Trophoblast cell (in vitro differentiated cells and primary cell): ENCODE measurements around the gene FGF3.

Experiments
- DNase-seq, 2 donors: peaks; one replicate each; pipeline ENCODE4 v3.0.0-alpha.2; 2016
- H2AFZ ChIP-seq: 2 replicates; pipeline ENCODE4 v1.6.1; 2013; ENCODE audit warnings: low read length, moderate library complexity, mild to moderate bottlenecking; ENCODE audit not compliant: insufficient read depth, poor library complexity
- H2AK5ac ChIP-seq: 2 replicates; pipeline ENCODE4 v1.6.1; 2013; ENCODE audit warnings: mild to moderate bottlenecking, low read length
- H2BK120ac ChIP-seq: 2 replicates; pipeline ENCODE4 v1.6.1; 2013; ENCODE audit warnings: low read length, mild to moderate bottlenecking, moderate library complexity; ENCODE audit not compliant: insufficient read depth, poor library complexity
- H2BK12ac ChIP-seq: 2 replicates; pipeline ENCODE4 v1.6.1; 2013; ENCODE audit warnings: mild to moderate bottlenecking, low read length, moderate library complexity
- H2BK5ac ChIP-seq: 2 replicates; pipeline ENCODE4 v1.6.1; 2013; ENCODE audit warnings: low read length, low read depth, moderate library complexity, mild to moderate bottlenecking; ENCODE audit not compliant: poor library complexity
- H3K14ac ChIP-seq: 2 replicates; pipeline ENCODE4 v1.6.1; 2013; ENCODE audit warnings: mild to moderate bottlenecking, low read length
- H3K18ac ChIP-seq: 2 replicates; pipeline ENCODE4 v1.6.1; 2013; ENCODE audit warnings: mild to moderate bottlenecking, low read length
- H3K23ac ChIP-seq: 2 replicates; pipeline ENCODE4 v1.6.1; 2013; ENCODE audit warnings: low read length
- H3K27ac ChIP-seq: 2 replicates; pipeline ENCODE4 v1.5.1; 2013; ENCODE audit warnings: low read depth, mild to moderate bottlenecking, inconsistent platforms, low read length, moderate library complexity
- H3K27me3 ChIP-seq: 2 replicates; pipeline ENCODE4 v1.6.1; 2013; ENCODE audit warnings: inconsistent platforms, mild to moderate bottlenecking, low read length, moderate library complexity; ENCODE audit not compliant: insufficient read depth
- H3K36me3 ChIP-seq, 2 experiments: 1 replicate in 1 of 2; 2 replicates in 1 of 2; pipeline ENCODE4 v1.6.1; 2013; ENCODE audit warnings: low read length in 2 of 2, mild to moderate bottlenecking in 2 of 2, moderate library complexity in 1 of 2; ENCODE audit not compliant: insufficient read depth in 2 of 2, control insufficient read depth in 1 of 2
- H3K4ac ChIP-seq: 2 replicates; pipeline ENCODE4 v1.6.1; 2013; ENCODE audit warnings: low read depth, mild to moderate bottlenecking, low read length, moderate library complexity
- H3K4me1 ChIP-seq, 2 experiments: 1 replicate in 1 of 2; 2 replicates in 1 of 2; pipeline ENCODE4 v1.6.1; 2013; ENCODE audit warnings: low read length in 2 of 2, mild to moderate bottlenecking in 2 of 2, moderate library complexity in 1 of 2; ENCODE audit not compliant: insufficient read depth in 2 of 2, control insufficient read depth in 1 of 2
- H3K4me2 ChIP-seq: 2 replicates; pipeline ENCODE4 v1.6.1; 2013; ENCODE audit warnings: inconsistent platforms, mild to moderate bottlenecking, low read length, moderate library complexity
- H3K4me3 ChIP-seq: 2 replicates; pipeline ENCODE4 v1.5.1; 2013; ENCODE audit warnings: mild to moderate bottlenecking, low read depth, low read length, inconsistent platforms
- H3K79me1 ChIP-seq: one replicate; pipeline ENCODE4 v1.6.1; 2013; ENCODE audit warnings: low read length
- H3K79me2 ChIP-seq: 2 replicates; pipeline ENCODE4 v1.6.1; 2013; ENCODE audit warnings: low read length, mild to moderate bottlenecking; ENCODE audit not compliant: control insufficient read depth, insufficient read depth, poor library complexity
- H3K9ac ChIP-seq: 2 replicates; pipeline ENCODE4 v1.6.1; 2013; ENCODE audit warnings: mild to moderate bottlenecking, low read length
- H3K9me3 ChIP-seq: 2 replicates; pipeline ENCODE4 v1.6.1; 2013; ENCODE audit warnings: low read depth, mild to moderate bottlenecking, control low read depth, inconsistent platforms, low read length; ENCODE audit not compliant: insufficient read depth
- H4K12ac ChIP-seq: 2 replicates; pipeline ENCODE4 v1.6.1; 2013; ENCODE audit warnings: low read depth, mild to moderate bottlenecking, low read length, moderate library complexity
- H4K8ac ChIP-seq: 2 replicates; pipeline ENCODE4 v1.6.1; 2013; ENCODE audit warnings: low read depth, mild to moderate bottlenecking, low read length, moderate library complexity
- H4K91ac ChIP-seq: one replicate; pipeline ENCODE4 v1.6.1; 2013; ENCODE audit warnings: low read depth, mild to moderate bottlenecking, low read length, moderate library complexity
- WGBS: extraction: QIAGEN DNeasy Blood & Tissue Kit; methylation state at CpG from one replicate; pipeline ENCODE4 v1.1.7; 2013; ENCODE audit warnings: missing lambda C conversion rate; ENCODE audit not compliant: insufficient read length, insufficient coverage; ENCODE audit errors: extremely low coverage; 5-methylcytosine and 5-hydroxymethylcytosine counted together

Gene FGF3

DNA sequence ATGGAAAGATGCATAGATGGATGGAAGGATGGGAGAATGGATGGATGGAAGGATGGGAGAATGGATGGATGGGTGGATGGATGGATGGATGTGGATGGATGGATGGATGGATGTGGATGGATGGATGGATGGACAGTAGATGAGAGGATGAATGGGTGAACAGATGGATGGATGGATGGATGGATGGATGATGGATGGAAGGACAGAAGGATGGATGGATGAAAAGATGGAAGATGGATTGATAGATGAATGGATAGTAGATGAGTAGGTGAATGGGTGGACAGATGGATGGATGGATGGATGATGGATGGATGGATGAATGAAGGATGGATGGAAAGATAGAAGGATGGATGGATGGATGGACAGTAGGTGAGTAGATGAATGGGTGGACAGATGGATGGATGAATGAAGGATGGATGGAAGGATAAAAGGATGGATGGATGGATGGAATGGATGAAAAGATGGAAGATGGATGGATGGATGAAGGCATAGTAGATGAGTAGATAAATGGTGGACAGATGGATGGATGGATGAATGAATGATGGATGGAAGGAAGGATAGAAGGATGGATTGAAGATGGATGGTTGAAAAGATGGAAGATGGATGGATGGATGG, 15.5 kb downstream of the FGF3 start:
- no peak overlapping the region for H2BK12ac ChIP-seq

DNA sequence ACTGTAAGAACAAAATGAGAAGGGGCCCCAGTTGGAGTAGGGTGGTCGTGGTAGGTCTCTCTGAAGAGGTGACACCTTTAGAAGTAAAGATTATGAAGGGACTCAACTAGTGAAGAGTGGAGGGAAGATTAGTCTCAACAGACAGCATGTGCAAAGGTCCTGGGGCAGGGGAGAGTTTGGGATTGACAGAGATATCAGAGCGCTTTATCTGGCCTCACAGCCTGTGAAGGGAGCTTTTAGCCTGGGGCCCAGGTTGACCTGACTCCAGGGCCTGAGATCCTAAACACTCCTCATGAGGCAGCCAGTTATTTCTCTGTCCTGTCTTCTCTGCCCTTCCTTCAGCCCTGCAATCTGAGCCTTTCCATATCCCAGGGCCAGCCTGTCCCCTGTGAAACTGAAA, 16.2 kb downstream of the FGF3 start:
- Histone ChIP-seq H3K4ac (no peak overlapping the region), H3K36me3 (no peaks in the 10 kb centered on the region), H4K91ac (no peak overlapping the region), H3K18ac (no peak overlapping the region), H4K8ac (no peak overlapping the region), H3K9me3 (peaks cover 8% of the 10 kb centered on the region), H3K23ac (no peak overlapping the region), H3K4me3 (no peak overlapping the region), H2AK5ac (no peak overlapping the region), H2AFZ (no peak overlapping the region), H3K79me2 (no peaks in the 10 kb centered on the region), H3K14ac (no peak overlapping the region), H2BK5ac (no peak overlapping the region), H3K4me1 (no peaks in the 10 kb centered on the region), H3K79me1 (no peaks in the 10 kb centered on the region), H3K27me3 (no peaks in the 10 kb centered on the region), H2BK12ac (no peak overlapping the region), H3K27ac (no peak overlapping the region), H3K4me2 (no peak overlapping the region), H3K9ac (no peak overlapping the region), H2BK120ac (no peak overlapping the region), H4K12ac (no peak overlapping the region)
- no CpG with 5 or more reads among the region's 2 CpGs for WGBS
- DNase-seq, result no peak

More for the DNA sequence above, 15.5 kb downstream of the FGF3 start:
- Histone ChIP-seq H3K36me3 (no peaks in the 10 kb centered on the region), H4K12ac (no peak overlapping the region), H2BK5ac (no peak overlapping the region), H3K27me3 (no peaks in the 10 kb centered on the region), H2AK5ac (no peak overlapping the region), H3K4ac (no peak overlapping the region), H4K8ac (no peak overlapping the region), H2BK120ac (no peak overlapping the region), H3K18ac (no peak overlapping the region), H3K27ac (no peak overlapping the region), H4K91ac (no peak overlapping the region), H3K4me2 (no peak overlapping the region), H3K14ac (no peak overlapping the region), H3K4me3 (no peak overlapping the region), H3K23ac (no peak overlapping the region), H3K79me1 (no peaks in the 10 kb centered on the region), H2AFZ (no peak overlapping the region), H3K79me2 (no peaks in the 10 kb centered on the region), H3K4me1 (peaks cover under 1 to 3% of the 10 kb centered on the region in 2 experiments), H3K9ac (no peak overlapping the region), H3K9me3 (peaks cover 8% of the 10 kb centered on the region)
- no peak for DNase-seq

DNA sequence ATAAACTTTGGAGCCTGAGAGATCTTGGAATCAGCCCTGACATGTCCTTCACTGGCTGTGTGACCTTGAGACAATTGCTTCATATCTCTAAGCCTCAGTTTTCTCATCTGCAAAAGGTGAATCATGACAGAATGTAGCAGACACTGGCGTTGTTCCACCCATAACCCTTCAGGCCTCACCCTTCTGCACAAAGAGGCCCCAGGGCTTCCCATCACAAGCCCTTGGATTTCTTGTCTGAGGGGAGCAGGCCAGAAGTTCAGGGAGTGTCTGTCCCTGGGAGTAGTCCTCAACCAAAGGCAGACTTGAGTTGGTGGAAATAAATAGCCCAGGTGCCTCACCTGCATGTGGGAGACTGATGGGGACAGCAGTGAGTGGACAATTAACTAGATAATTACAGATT, 16.6 kb downstream of the FGF3 start:
- H3K23ac ChIP-seq, result no peak overlapping the region
- no peak overlapping the region for H2AK5ac ChIP-seq
- no peaks in the 10 kb centered on the region for H3K27me3 ChIP-seq
- H2BK12ac ChIP-seq, result no peak overlapping the region
- H3K14ac ChIP-seq, result no peak overlapping the region
- no peak overlapping the region for H4K12ac ChIP-seq
- no peak overlapping the region for H2AFZ ChIP-seq
- no CpG with 5 or more reads among the region's 1 CpG for WGBS
- H4K91ac ChIP-seq, result no peak overlapping the region
- H3K79me1 ChIP-seq, result no peaks in the 10 kb centered on the region
- no peak overlapping the region for H3K27ac ChIP-seq
- H3K4me1 ChIP-seq, result no peaks in the 10 kb centered on the region
- no peak for DNase-seq
- no peak overlapping the region for H3K9ac ChIP-seq
- no peak overlapping the region for H4K8ac ChIP-seq
- no peak overlapping the region for H3K4ac ChIP-seq
- H3K9me3 ChIP-seq, result peaks cover 6% of the 10 kb centered on the region
- H3K18ac ChIP-seq, result no peak overlapping the region
- no peak overlapping the region for H2BK120ac ChIP-seq
- H3K79me2 ChIP-seq, result no peaks in the 10 kb centered on the region
- no peak overlapping the region for H3K4me3 ChIP-seq
- no peak overlapping the region for H3K4me2 ChIP-seq
- H3K36me3 ChIP-seq, result no peaks in the 10 kb centered on the region
- no peak overlapping the region for H2BK5ac ChIP-seq

DNA sequence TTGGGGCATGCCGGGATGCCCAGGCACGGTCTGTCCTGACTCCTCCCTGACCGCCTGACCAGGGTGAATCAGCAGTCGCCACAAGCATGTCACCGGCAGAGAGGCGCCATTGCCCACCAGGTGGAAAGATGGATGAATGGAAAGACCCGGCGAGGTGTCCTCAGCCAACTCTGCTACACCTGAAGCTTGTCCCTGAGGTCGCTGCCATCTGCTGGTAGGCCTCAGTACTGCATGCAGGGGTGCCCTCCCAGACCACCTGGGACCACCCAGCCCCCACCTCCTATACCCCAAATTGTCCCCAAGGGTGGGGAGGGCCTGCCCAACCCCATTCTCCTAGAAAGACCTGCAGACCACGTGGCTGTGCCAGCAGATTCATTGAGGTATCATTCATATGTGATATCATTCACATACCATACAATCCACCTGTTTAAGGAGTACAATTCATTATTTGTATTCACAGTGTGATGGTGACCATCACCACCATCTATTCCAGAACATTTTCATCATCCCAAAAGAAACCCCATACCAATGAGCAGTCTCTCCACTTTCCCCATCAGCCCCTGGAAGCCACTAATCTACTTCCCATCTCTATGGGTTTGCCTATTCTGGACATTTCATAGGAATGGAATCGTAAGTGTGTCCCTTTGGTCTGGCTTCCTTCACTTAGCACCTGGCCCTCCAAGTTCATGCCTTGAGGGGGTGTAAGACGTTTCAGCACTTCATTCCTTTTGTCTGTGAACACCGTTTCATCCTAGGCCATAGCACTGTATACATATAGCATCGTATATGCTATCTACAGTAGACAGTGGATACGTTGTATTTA, 17.5 kb downstream of the FGF3 start:
- no peak overlapping the region for H3K27ac ChIP-seq
- no CpG with 5 or more reads among the region's 15 CpGs for WGBS

More for the DNA sequence above, 17.5 kb downstream of the FGF3 start:
- Histone ChIP-seq H2AK5ac (no peak overlapping the region), H3K9ac (no peak overlapping the region), H4K91ac (no peak overlapping the region), H2BK5ac (no peak overlapping the region), H2AFZ (no peak overlapping the region), H3K36me3 (no peaks in the 10 kb centered on the region), H3K23ac (no peak overlapping the region), H3K79me1 (no peaks in the 10 kb centered on the region), H3K4ac (no peak overlapping the region), H3K18ac (no peak overlapping the region), H3K79me2 (no peaks in the 10 kb centered on the region), H2BK120ac (no peak overlapping the region), H4K8ac (no peak overlapping the region), H3K27me3 (no peaks in the 10 kb centered on the region), H3K14ac (no peak overlapping the region), H3K4me2 (no peak overlapping the region), H3K4me1 (no peaks in the 10 kb centered on the region), H3K9me3 (peaks cover 6% of the 10 kb centered on the region), H2BK12ac (no peak overlapping the region), H4K12ac (no peak overlapping the region), H3K4me3 (no peak overlapping the region)
- peak; percentile 57 to 74 for DNase-seq
